Measurements from ENCODE around the gene INO80. TPM values are rescaled to one million over a fixed set of nuclear protein-coding genes. Genes with fewer than 3 reads are reported as not detected.

Gene INO80
- total and polyA plus RNA-seq, 12 donors = 4.8 to 14.8 (median 11.7) TPM

- peaks cover 0 to 100% (median 88%) of the 10 kb centered on the region in 9 donors for H3K36me3 ChIP-seq
- H3K4me1 ChIP-seq = no peaks in the 10 kb centered on the region
- H3K27me3 ChIP-seq = no peaks in the 10 kb centered on the region
- peaks cover 0 to 16% (median 10%) of the 10 kb centered on the region in 11 donors for H3K9me3 ChIP-seq
- H3K4me3 ChIP-seq = no peak overlapping the region
- DNase-seq (no peak), ATAC-seq (no peak)
- H3K27ac ChIP-seq = no peak overlapping the region
- no peak for TF ChIP-seq CTCF (IDR thresholded peaks at IDR 0.05)
- intact Hi-C loops (cut with DNase I) = no loop called here
- 96 to 97% methylated on average over 7 of the region's 7 CpGs for WGBS, 2 donors
Measured at GRCh38 chr15:41066516-41066915, 49.6 kb downstream of the INO80 start.

DNA sequence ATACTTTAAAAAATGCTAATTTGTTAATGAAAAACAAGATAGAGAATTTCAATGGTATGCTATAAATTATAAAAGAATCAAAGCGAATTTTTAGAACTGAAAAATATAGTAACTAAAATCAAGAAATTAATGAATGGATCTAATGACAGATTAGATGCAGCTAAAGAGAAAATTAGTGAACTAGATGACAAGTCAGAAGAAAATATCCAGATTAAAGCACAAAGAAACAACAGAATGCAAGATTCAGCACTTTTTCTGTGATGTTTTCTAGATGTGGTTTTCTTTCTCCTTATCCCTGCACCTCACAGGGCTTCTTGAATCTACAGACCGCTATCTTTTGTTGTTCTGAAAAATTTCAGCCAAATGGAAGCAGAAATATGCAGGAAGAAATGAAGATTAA lies 54.4 kb downstream of the INO80 start:
- H3K4me3 ChIP-seq = no peak overlapping the region
- no peak overlapping the region for H3K27ac ChIP-seq
- WGBS, 2 donors = 99% methylated on average over 2 of the region's 2 CpGs
- H3K4me1 ChIP-seq = no peaks in the 10 kb centered on the region
- no peak for ATAC-seq
- intact Hi-C loops (cut with DNase I) = no loop called here
- DNase-seq = no peak
- no peak for TF ChIP-seq CTCF (IDR thresholded peaks at IDR 0.05)
- H3K9me3 ChIP-seq = peaks cover 0 to 22% (median 17%) of the 10 kb centered on the region in 11 donors
- H3K27me3 ChIP-seq = no peaks in the 10 kb centered on the region
- peaks cover 0 to 100% (median 67%) of the 10 kb centered on the region in 9 donors for H3K36me3 ChIP-seq

DNA sequence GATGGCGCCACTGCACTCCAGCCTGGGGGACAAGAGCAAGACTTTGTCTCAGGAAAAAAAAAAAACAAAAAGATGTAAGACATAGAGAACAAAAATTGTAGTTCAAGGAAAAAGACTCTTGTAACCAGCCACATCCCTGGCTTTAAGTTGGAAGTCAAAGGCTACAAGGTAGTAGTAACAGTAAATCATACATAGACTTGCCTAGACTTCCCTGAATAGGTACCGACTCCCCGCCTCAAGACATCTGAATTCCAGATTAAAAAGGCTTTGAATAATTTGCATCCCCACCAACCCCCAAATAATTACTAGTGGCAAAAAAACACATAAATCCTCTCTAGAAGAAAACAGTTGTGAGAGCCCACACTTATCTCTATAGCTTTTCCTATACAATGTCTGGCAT lies 55.6 kb downstream of the INO80 start:
- H3K9me3 ChIP-seq = peaks cover 0 to 22% (median 17%) of the 10 kb centered on the region in 11 donors
- 99 to 100% methylated on average over 3 of the region's 3 CpGs for WGBS, 2 donors
- intact Hi-C loops (cut with DNase I) = no loop called here
- no peak for TF ChIP-seq CTCF (IDR thresholded peaks at IDR 0.05)
- ATAC-seq (no peak), DNase-seq (no peak)
- no peaks in the 10 kb centered on the region for H3K27me3 ChIP-seq
- H3K36me3 ChIP-seq = peaks cover 0 to 100% (median 77%) of the 10 kb centered on the region in 9 donors
- H3K4me3 ChIP-seq = no peak overlapping the region
- H3K4me1 ChIP-seq = no peaks in the 10 kb centered on the region
- H3K27ac ChIP-seq = no peak overlapping the region

DNA sequence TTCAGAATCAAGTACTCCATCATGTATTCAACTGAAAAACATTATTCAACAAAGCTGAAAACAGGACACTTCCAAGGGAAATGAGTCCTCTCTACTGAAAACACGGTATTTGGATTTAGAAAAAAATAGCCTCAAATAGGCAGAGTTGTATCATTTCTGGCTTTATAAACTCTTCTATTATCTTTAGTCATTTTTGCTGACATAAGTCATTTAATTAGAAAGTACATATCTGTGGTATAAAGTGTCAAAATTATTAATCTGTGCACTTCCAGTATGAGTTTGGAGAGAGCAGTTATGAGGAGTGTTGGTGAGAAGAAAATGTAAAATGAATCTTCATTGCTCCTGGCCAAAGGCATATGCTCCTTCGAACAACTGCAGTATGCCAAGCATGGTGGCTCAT lies 59.3 kb downstream of the INO80 start:
- intact Hi-C loops (cut with DNase I) = no loop called here
- H3K4me1 ChIP-seq = no peaks in the 10 kb centered on the region
- no peak for DNase-seq
- H3K36me3 ChIP-seq = peaks cover 0 to 100% (median 63%) of the 10 kb centered on the region in 9 donors
- ATAC-seq = no peak
- no peak overlapping the region for H3K4me3 ChIP-seq
- H3K27me3 ChIP-seq = no peaks in the 10 kb centered on the region
- 86 to 89% methylated on average over 2 of the region's 2 CpGs for WGBS, 2 donors
- no peak for TF ChIP-seq CTCF (IDR thresholded peaks at IDR 0.05)
- no peak overlapping the region for H3K27ac ChIP-seq
- peaks cover 0 to 12% (median 8%) of the 10 kb centered on the region in 11 donors for H3K9me3 ChIP-seq
